ENCODE results near the gene SPATA2. TPM values are rescaled to one million over a fixed set of nuclear protein-coding genes. Genes with fewer than 3 reads are reported as not detected.

The SPATA2 gene
- total RNA-seq, 2 experiments from 2014 or later: 8.4 to 9.0 TPM

GRCh38 chr20:49892260-49892659 lies 23.1 kb downstream of the SPATA2 start:
- H3K4me1 Mint-ChIP-seq: peaks cover 37% of the 10 kb centered on the region

GRCh38 chr20:49891476-49892110 lies 23.7 kb downstream of the SPATA2 start:
- ChIA-PET CTCF (interaction anchor here (0.8 to 2.4 kb wide), 3 partner anchors 79 to 283 kb away, joined by 3 to 17 read pairs (median 4); partner anchors contain the start of gene SLC9A8), POLR2A (interaction anchor here (1.1 to 2.3 kb wide), 4 partner anchors 11 to 351 kb away, joined by 3 to 7 read pairs (median 3); partner anchors contain the start of genes SLC9A8 and SPATA2)
- H3K27ac Mint-ChIP-seq: no peak overlapping the region
- H3K27me3 Mint-ChIP-seq: no peaks in the 10 kb centered on the region
- no peak for DNase-seq
- H3K4me1 Mint-ChIP-seq: peaks cover 37% of the 10 kb centered on the region
- no peaks in the 10 kb centered on the region for H3K9me3 Mint-ChIP-seq
- H3K36me3 Mint-ChIP-seq (ENCODE audit: low read depth): peaks cover 30% of the 10 kb centered on the region
- no peak overlapping the region for H3K4me3 Mint-ChIP-seq

More at GRCh38 chr20:49892260-49892659, 23.1 kb downstream of the SPATA2 start:
- Mint-ChIP-seq H3K4me3 (no peak overlapping the region), H3K27me3 (no peaks in the 10 kb centered on the region), H3K36me3 (ENCODE audit: low read depth) (peaks cover 24% of the 10 kb centered on the region), H3K9me3 (no peaks in the 10 kb centered on the region), H3K27ac (peak overlapping the region; percentile 81)
- DNase-seq: no peak
- ChIA-PET CTCF (interaction anchor here (0.8 to 2.4 kb wide), 4 partner anchors 12 to 281 kb away, joined by 3 to 17 read pairs (median 4); partner anchors contain the start of gene SLC9A8), POLR2A (interaction anchor here (1.1 to 2.3 kb wide), 4 partner anchors 10 to 351 kb away, joined by 3 to 7 read pairs (median 3); partner anchors contain the start of genes SLC9A8 and SPATA2)

GRCh38 chr20:49890471-49891361 lies 24.6 kb downstream of the SPATA2 start:
- Mint-ChIP-seq H3K27ac (no peak overlapping the region), H3K27me3 (no peaks in the 10 kb centered on the region), H3K9me3 (no peaks in the 10 kb centered on the region), H3K4me1 (peaks cover 37% of the 10 kb centered on the region), H3K36me3 (ENCODE audit: low read depth) (peaks cover 36% of the 10 kb centered on the region), H3K4me3 (no peak overlapping the region)
- ChIA-PET CTCF (interaction anchor here (0.8 to 3.8 kb wide), 2 partner anchors 281 to 282 kb away, joined by 3 to 16 read pairs; no protein-coding TSS in a partner anchor), POLR2A (interaction anchor here (1.3 kb wide), 1 partner anchor 25 kb away, joined by 3 read pairs; the partner anchor contains the start of gene SPATA2)
- DNase-seq: no peak

- ChIA-PET CTCF (interaction anchor here (3.8 kb wide), 1 partner anchor 280 kb away, joined by 16 read pairs; no protein-coding TSS in a partner anchor), POLR2A (no interaction called here)
- no peak for DNase-seq
- Mint-ChIP-seq H3K27ac (no peak overlapping the region), H3K4me3 (no peak overlapping the region), H3K36me3 (ENCODE audit: low read depth) (peaks cover 36% of the 10 kb centered on the region), H3K4me1 (peaks cover 36% of the 10 kb centered on the region), H3K9me3 (no peaks in the 10 kb centered on the region), H3K27me3 (no peaks in the 10 kb centered on the region)
These were observed 25.4 kb downstream of the SPATA2 start for GRCh38 chr20:49889935-49890333.

GRCh38 chr20:49889001-49889934 lies 26.1 kb downstream of the SPATA2 start:
- Mint-ChIP-seq H3K9me3 (no peaks in the 10 kb centered on the region), H3K4me1 (peaks cover 32% of the 10 kb centered on the region), H3K4me3 (no peak overlapping the region), H3K27me3 (no peaks in the 10 kb centered on the region), H3K36me3 (ENCODE audit: low read depth) (peaks cover 40% of the 10 kb centered on the region), H3K27ac (no peak overlapping the region)
- ChIA-PET CTCF (interaction anchor here (0.9 to 3.8 kb wide), 14 partner anchors 10 to 323 kb away, joined by 3 to 16 read pairs (median 3); no protein-coding TSS in a partner anchor), POLR2A (no interaction called here)
- no peak for DNase-seq

GRCh38 chr20:49888212-49889000 lies 26.9 kb downstream of the SPATA2 start:
- peaks cover 45% of the 10 kb centered on the region for H3K36me3 Mint-ChIP-seq (ENCODE audit: low read depth)
- no peaks in the 10 kb centered on the region for H3K9me3 Mint-ChIP-seq
- H3K4me1 Mint-ChIP-seq: peaks cover 23% of the 10 kb centered on the region
- DNase-seq: peak; percentile 62
- H3K27me3 Mint-ChIP-seq: no peaks in the 10 kb centered on the region
- peak overlapping the region; percentile 8 for H3K27ac Mint-ChIP-seq
- ChIA-PET POLR2A (interaction anchor here (1.2 kb wide), 1 partner anchor 278 kb away, joined by 4 read pairs; no protein-coding TSS in a partner anchor), CTCF (interaction anchor here (0.9 to 3.8 kb wide), 14 partner anchors 11 to 322 kb away, joined by 3 to 16 read pairs (median 3); no protein-coding TSS in a partner anchor)
- H3K4me3 Mint-ChIP-seq: no peak overlapping the region

- no peak overlapping the region for H3K27ac Mint-ChIP-seq
- POLR2A ChIA-PET: interaction anchor here (1.2 kb wide), 1 partner anchor 277 kb away, joined by 4 read pairs; no protein-coding TSS in a partner anchor
These were observed 27.8 kb downstream of the SPATA2 start for GRCh38 chr20:49887251-49888211.

GRCh38 chr20:49886571-49887213 lies 28.6 kb downstream of the SPATA2 start:
- no peaks in the 10 kb centered on the region for H3K27me3 Mint-ChIP-seq
- no peaks in the 10 kb centered on the region for H3K9me3 Mint-ChIP-seq
- ChIA-PET POLR2A (interaction anchor here (1.2 kb wide), 1 partner anchor 277 kb away, joined by 4 read pairs; no protein-coding TSS in a partner anchor), CTCF (interaction anchor here (0.6 to 3.8 kb wide), 8 partner anchors 9 to 280 kb away, joined by 3 to 16 read pairs (median 4); partner anchors contain the start of gene SPATA2)
- no peak overlapping the region for H3K4me3 Mint-ChIP-seq
- no peak overlapping the region for H3K27ac Mint-ChIP-seq
- peaks cover 6% of the 10 kb centered on the region for H3K4me1 Mint-ChIP-seq
- DNase-seq: no peak
- peaks cover 54% of the 10 kb centered on the region for H3K36me3 Mint-ChIP-seq (ENCODE audit: low read depth)

More at GRCh38 chr20:49887251-49888211, 27.8 kb downstream of the SPATA2 start:
- H3K4me3 Mint-ChIP-seq: no peak overlapping the region
- CTCF ChIA-PET: interaction anchor here (0.7 to 3.8 kb wide), 15 partner anchors 10 to 321 kb away, joined by 3 to 16 read pairs (median 4); partner anchors contain the start of gene SPATA2
- H3K36me3 Mint-ChIP-seq (ENCODE audit: low read depth): peaks cover 47% of the 10 kb centered on the region
- no peaks in the 10 kb centered on the region for H3K9me3 Mint-ChIP-seq
- no peaks in the 10 kb centered on the region for H3K27me3 Mint-ChIP-seq
- H3K4me1 Mint-ChIP-seq: peaks cover 15% of the 10 kb centered on the region
- no peak for DNase-seq

GRCh38 chr20:49885558-49886332 lies 29.6 kb downstream of the SPATA2 start:
- POLR2A ChIA-PET: no interaction called here
- no peak for DNase-seq
- CTCF ChIA-PET: interaction anchor here (0.6 to 0.9 kb wide), 3 partner anchors 27 to 279 kb away, joined by 3 to 4 read pairs (median 3); no protein-coding TSS in a partner anchor
- H3K9me3 Mint-ChIP-seq: no peaks in the 10 kb centered on the region
- peaks cover 58% of the 10 kb centered on the region for H3K36me3 Mint-ChIP-seq (ENCODE audit: low read depth)
- peaks cover 6% of the 10 kb centered on the region for H3K4me1 Mint-ChIP-seq
- no peak overlapping the region for H3K4me3 Mint-ChIP-seq
- no peaks in the 10 kb centered on the region for H3K27me3 Mint-ChIP-seq
- H3K27ac Mint-ChIP-seq: peak overlapping the region; percentile 35
